Measurements from ENCODE around the gene HSPA12A.

- no peak for TF ChIP-seq CTCF (IDR thresholded peaks at IDR 0.05 in 4 of 5, conservative IDR thresholded peaks at IDR 0.05 in 1 of 5)
- TF ChIP-seq POLR2A (IDR thresholded peaks at IDR 0.05): no peak
Measured at GRCh38 chr10:116676633-116677032, 65.7 kb downstream of the HSPA12A start.
